GM19467 (cell line): ENCODE measurements around the gene SP6.

ENCODE experiments used
- ATAC-seq: cut with Tn5 transposase; IDR thresholded peaks from one replicate; pipeline ENCODE4 v1.9.1; 2021; ENCODE audit warnings: mild to moderate bottlenecking, moderate library complexity; ENCODE audit not compliant: unreplicated experiment

SP6 gene

GRCh38 chr17:47857551-47858455 is 6.8 kb upstream of the SP6 start:
- no peak for ATAC-seq

- no peak for ATAC-seq
Measured at GRCh38 chr17:47856830-47857229, 5.9 kb upstream of the SP6 start.

GRCh38 chr17:47855737-47856136 is 4.8 kb upstream of the SP6 start:
- no peak for ATAC-seq

DNA sequence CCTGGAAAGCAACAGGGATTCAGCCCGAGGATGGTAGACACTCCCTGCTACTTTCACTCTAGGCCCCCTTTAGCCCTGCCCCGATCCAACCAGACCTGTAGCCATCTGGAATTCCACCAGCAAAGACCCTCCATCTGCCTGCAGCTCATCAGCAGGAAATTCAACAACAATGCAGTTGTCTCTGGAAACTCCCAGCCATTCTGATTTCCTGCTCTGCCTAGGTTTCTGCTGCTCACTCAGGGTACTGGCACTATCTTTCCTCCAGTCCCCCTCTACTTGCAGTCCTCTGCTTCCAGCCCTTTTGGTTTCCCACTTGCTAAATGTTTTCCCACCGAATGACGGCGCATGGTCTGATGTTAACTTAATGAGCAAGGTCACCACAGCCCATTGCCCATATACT is 2.7 kb upstream of the SP6 start:
- no peak for ATAC-seq

GRCh38 chr17:47852113-47852949 is 1.4 kb upstream of the SP6 start:
- no peak for ATAC-seq

- ATAC-seq: no peak
Measured at GRCh38 chr17:47851764-47852112, 775 bp upstream of the SP6 start.

DNA sequence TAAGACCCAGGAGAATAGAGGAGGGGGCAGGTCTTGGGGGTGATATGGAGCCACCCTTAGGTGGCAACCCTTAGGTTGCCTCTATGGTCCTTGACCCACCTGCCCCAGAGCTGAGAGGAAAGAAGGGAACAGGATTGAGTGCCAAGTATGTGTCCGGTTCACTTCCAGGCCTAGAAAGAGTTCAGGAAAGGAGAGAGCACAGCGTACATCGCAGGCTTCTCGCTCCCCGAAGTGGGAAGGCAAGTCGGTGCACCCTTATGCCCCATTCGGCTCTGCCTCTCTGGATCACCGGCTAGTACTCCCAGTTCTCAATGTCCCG is 631 bp downstream of the SP6 start:
- ATAC-seq: no peak

- no peak for ATAC-seq
Measured at GRCh38 chr17:47848198-47848513, 2.8 kb downstream of the SP6 start.

DNA sequence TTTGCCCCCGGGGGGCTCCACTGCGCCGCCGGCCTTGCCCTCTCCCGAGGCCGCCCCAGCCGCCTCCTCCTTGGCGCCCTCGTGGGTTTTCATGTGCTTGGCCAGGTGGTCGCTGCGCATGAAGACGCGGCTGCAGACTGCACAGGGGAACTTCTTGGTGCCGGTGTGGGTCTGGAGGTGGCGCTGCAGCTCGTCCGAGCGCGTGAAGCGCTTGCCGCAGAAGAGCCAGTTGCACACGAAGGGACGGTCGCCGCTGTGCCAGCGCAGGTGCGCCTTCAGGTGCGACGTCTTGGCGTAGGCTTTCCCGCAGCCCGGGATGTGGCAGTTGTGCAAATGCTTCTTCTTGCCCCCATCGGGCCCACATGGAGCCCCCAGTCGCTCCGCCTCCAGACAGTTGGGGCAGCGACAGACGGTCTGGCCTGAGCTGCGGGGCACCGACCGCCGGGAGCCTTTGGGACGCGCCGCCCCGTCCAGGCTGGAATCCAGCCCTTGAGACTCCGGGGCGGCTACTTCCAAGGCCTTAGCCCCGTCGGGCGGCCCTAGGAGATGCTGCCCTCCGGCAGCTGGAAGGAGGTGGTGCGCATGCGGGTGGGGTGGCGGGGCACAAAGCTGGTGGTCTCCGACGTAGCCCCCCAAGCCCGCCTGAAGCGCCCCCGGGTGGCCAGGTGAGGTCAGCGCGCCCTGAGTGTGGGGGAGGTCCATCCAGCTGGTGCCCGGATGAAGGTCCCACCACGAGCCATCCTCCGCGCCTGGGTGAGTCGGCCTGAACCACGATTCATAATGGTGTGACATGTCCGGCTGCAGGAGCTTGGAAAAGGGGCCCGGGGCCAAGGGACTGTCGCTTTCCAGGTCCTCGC is 3.4 kb downstream of the SP6 start:
- ATAC-seq: no peak

- ATAC-seq: no peak
Measured at GRCh38 chr17:47846716-47847340, 4.1 kb downstream of the SP6 start.

- ATAC-seq: no peak
Measured at GRCh38 chr17:47845716-47846075, 5.3 kb downstream of the SP6 start.

GRCh38 chr17:47844814-47845715 is 5.9 kb downstream of the SP6 start:
- ATAC-seq: no peak

DNA sequence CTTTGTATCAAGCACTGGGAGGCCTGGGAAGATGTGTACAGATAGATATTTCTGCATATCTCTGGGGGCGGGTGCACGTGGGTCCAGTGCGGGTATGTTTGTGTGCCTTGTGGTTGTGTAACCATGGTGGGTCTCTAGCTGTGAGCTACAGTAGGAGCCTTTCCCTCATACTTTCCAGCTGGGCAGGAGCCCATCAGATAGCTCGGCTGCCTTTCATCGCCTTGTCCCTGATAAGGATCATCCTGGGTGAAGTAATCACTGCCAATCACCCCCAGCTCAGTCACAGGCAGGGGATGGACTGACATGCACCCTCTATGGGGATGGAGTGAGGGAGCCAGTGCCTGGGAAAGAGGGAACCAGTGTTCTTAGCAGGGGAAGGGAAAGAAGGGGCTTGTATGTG is 6.7 kb downstream of the SP6 start:
- ATAC-seq: no peak

DNA sequence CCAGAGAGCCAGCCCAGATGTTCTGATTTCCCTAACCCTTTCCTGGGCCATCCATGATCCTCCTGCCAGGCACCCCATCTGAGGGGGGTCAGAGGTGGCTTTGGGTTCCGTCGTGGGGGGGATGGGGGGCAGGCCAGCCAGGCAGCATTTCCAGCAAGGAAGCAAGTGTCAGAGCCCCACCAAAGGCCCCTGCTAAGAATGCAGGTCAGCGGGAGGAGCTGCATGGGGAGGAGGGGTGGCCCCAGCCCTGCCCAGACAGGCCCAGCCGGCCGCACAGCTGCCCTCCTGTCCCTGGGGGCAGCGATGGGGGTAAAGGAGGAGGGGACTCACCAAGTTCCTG is 7.6 kb downstream of the SP6 start:
- ATAC-seq: no peak

DNA sequence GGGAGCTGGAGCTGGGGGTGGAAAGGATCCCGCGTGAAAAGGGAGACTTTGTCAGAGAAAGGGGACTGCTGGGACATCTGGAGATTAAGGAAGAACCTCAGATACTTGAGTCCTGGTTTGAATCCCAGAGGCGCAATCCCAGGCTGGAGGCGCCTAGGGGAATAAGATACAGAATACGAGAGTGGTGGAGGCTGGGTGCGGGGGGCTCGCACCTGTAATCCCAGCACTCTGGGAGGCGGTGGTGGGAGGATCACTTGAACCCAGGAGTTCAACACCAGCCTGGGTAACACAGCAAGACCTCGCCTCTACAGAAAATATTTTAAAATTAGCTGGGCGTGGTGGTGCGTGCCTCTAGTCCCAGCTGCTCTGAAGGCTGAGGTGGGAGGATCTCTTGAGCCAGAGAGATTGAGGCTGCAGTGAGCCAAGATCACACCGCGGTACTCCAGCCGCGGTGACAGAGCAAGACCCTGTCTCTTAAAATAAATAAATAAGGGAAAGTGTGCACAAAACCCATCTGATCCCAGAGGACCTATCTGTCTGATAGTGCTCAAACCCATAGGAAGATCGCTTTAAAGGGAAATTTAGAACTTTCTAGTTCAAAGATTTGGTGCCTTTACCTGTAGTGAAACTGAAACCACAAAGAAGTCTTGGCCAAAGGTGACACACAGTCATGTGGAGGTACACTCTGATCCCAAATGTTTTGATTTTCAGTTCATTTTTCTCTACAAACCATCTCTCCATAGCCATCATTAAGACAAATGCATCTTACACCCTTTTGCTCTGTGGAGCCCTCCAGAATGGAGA is 9.3 kb downstream of the SP6 start:
- no peak for ATAC-seq

- peak; percentile 65 for ATAC-seq
Measured at GRCh38 chr17:47840742-47841487, 10.0 kb downstream of the SP6 start, which contains the start of gene SCRN2. SCRN2 (minus strand) TSS chr17:47841273; CDS start chr17:47840843, 430 bp downstream.

DNA sequence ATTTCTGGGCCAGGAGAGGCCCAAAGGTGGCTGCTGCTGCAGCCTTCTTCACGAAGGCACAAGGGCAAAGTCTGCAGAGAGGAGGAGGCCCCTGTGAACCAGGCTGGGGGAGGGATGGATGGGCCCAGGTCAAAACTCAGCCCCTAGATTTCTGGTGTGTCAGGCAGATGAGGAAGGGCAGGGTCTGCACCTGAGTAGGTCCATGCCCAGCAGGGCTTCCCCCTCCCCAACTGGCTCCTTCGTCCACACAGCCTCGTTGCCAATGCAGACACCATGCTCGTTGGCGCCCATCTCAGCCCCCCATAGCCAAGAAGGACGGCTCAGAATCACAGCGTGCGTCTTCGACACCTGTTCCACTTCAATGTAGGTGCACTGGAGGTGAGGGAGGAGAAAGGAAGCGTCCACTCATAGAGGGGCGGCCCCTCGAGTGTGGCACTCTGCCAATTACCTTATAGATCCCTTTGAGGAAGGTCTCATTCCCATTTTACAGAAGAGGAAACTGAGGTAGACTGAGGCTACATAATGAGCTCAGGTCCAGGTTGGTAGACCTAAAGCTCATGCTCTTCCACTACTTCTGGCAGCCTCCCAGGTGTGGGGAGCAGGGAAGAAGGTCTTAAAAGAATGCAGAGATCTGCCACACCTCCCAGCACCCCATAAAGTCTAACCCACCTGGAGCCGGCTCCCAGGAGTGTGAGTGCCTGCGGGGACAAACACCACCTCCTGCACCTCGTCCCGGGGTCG is 10.8 kb downstream of the SP6 start:
- no peak for ATAC-seq

GRCh38 chr17:47839071-47839470 is 11.9 kb downstream of the SP6 start:
- ATAC-seq: no peak
